Measurements from ENCODE around the gene KMT5B. TPM values are rescaled to one million over a fixed set of nuclear protein-coding genes. Genes with fewer than 3 reads are reported as not detected.

Gene KMT5B
- total RNA-seq, 1 experiment from 2014 or later = 43.8 TPM

- TF ChIP-seq ATF3 (CRISPR knock-in tag; conservative IDR thresholded peaks at IDR 0.05) (no peak), ZNF671 (CRISPR knock-in tag; IDR thresholded peaks at IDR 0.05) (no peak; the same call in 1 of the 2 replicates), ATF6 (CRISPR knock-in tag; IDR thresholded peaks at IDR 0.05) (no peak), ZNF263 (CRISPR knock-in tag; IDR thresholded peaks at IDR 0.05; ENCODE audit: low read depth) (0 out of 2 replicates have a peak, but pooled peaks have one; percentile 21), ATF2 (CRISPR knock-in tag; IDR thresholded peaks at IDR 0.05; ENCODE audit: borderline replicate concordance, low read depth) (no peak), ZNF138 (CRISPR knock-in tag; conservative IDR thresholded peaks at IDR 0.05) (no peak), CBFB (CRISPR knock-in tag; IDR thresholded peaks at IDR 0.05; ENCODE audit: low read depth) (no peak), SMAD4 (CRISPR knock-in tag; IDR thresholded peaks at IDR 0.05) (no peak), STAT6 (CRISPR knock-in tag; conservative IDR thresholded peaks at IDR 0.05; ENCODE audit: low read depth) (no peak), SMAD3 (CRISPR knock-in tag; IDR thresholded peaks at IDR 0.05; ENCODE audit: borderline replicate concordance) (no peak), NR2C2 (CRISPR knock-in tag; IDR thresholded peaks at IDR 0.05) (no peak), CREM (CRISPR knock-in tag; IDR thresholded peaks at IDR 0.05) (no peak), ZSCAN18 (CRISPR knock-in tag; IDR thresholded peaks at IDR 0.05) (no peak), MLX (CRISPR knock-in tag; IDR thresholded peaks at IDR 0.05) (no peak), ZNF121 (CRISPR knock-in tag; IDR thresholded peaks at IDR 0.05) (no peak), FOXK1 (CRISPR knock-in tag; IDR thresholded peaks at IDR 0.05) (no peak; the same call in 1 of the 2 replicates), ZNF232 (CRISPR knock-in tag; IDR thresholded peaks at IDR 0.05) (no peak), FOXJ3 (CRISPR knock-in tag; IDR thresholded peaks at IDR 0.05; ENCODE audit: borderline replicate concordance) (no peak), FOXP1 (CRISPR knock-in tag; IDR thresholded peaks at IDR 0.05; ENCODE audit: borderline replicate concordance) (peak; percentile 74), ZNF532 (CRISPR knock-in tag; IDR thresholded peaks at IDR 0.05; ENCODE audit: borderline replicate concordance) (no peak), ZBTB43 (CRISPR knock-in tag; IDR thresholded peaks at IDR 0.05) (peak; percentile 34; the same call in 1 of the 2 replicates), EMX1 (CRISPR knock-in tag; IDR thresholded peaks at IDR 0.05) (0 out of 2 replicates have a peak, but pooled peaks have one; percentile 36), MXD4 (CRISPR knock-in tag; IDR thresholded peaks at IDR 0.05; ENCODE audit: borderline replicate concordance) (no peak), SOX15 (CRISPR knock-in tag; IDR thresholded peaks at IDR 0.05) (0 out of 2 replicates have a peak, but pooled peaks have one; percentile 2), MYBL2 (CRISPR knock-in tag; IDR thresholded peaks at IDR 0.05) (peak; percentile 61; the same call in 1 of the 2 replicates)
These were observed 568 bp upstream of the KMT5B start (continued) for GRCh38 chr11:68213555-68214172.
